GM12892 (cell line): ENCODE data around the gene GABRG3.

Experiments used
- POLR2A ChIP-seq: IDR thresholded peaks from 2 replicates; pipeline ENCODE4 v1.6.1; 2011; ENCODE audit warnings: low read depth, low read length, control low read depth
- POLR2AphosphoS5 ChIP-seq: IDR thresholded peaks from 2 replicates; pipeline ENCODE4 v1.6.1; 2011; ENCODE audit warnings: low read depth, low read length, control low read depth
- TAF1 ChIP-seq: IDR thresholded peaks from 2 replicates; pipeline ENCODE4 v1.6.1; 2011; ENCODE audit warnings: low read depth, mild to moderate bottlenecking, control low read depth, low read length, borderline replicate concordance

DNA sequence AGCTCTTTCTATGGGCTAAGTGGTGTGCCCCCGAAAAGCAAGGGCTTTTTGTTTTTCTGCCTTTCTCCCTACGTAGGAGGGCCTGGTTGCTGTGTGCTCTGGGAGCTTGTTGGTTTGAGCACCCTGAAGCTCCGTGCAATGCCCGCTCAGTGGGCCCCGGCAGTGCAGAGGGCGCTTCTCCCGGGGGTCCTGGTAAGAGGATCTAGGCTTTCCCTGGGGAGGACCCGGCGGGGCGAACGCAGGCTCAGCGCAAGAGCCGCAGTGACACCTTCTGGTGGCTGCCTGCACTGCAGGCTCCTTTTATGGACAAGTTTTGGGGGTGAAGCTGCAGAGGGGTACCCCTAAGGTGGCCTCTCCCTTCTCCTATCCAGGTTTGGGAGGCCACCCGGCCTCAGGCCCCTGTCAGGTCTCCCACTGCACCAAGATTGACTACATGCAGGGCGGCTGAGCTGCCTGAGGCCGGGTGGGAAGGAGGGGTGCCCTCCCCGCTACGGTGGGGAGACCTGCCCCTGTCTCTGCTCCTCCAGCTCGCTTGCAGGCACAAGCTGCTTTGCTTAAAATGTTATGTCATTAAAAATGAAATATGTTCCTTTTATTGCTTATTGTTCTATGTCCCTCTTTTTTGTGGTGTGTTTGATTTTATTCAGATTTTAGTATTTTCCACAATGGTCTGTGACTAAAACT lies 387.9 kb downstream of the GABRG3 start:
- TF ChIP-seq POLR2AphosphoS5 (no peak), POLR2A (no peak), TAF1 (no peak)
